ENCODE data around the gene DYSF.
"Not testable (repeated sequence)": the region's sequence is repeated elsewhere in the genome, so short reads cannot be mapped to it uniquely, and the experiment has no call there.

Gene DYSF

GRCh38 chr2:71643674-71644357 is 190.5 kb downstream of the DYSF start:
- 85% methylated on average over 8 of the region's 13 CpGs for WGBS (ENCODE audit: insufficient coverage)
- Histone ChIP-seq H3K36me3 (ENCODE audit: control insufficient read depth in 4 of 4, insufficient read depth in 4 of 4, low read length in 3 of 4) (no peaks in the 10 kb centered on the region), H3K4me3 (ENCODE audit: control insufficient read depth in 1 of 7, extremely low read depth in 1 of 7, insufficient read depth in 4 of 7, low read depth in 2 of 7, low read length in 6 of 7) (no peak overlapping the region), H3K27me3 (replicated peaks in 2 of 5; ENCODE audit: control insufficient read depth in 4 of 5, insufficient read depth in 5 of 5, low read length in 4 of 5) (peaks cover 0 to 8% (median 0%) of the 10 kb centered on the region in 5 experiments), H3K9me3 (ENCODE audit: control extremely low read depth in 1 of 5, control insufficient read depth in 4 of 5, insufficient read depth in 2 of 5, low read depth in 1 of 5, low read length in 4 of 5) (peaks cover 0 to 7% (median 0%) of the 10 kb centered on the region in 5 experiments), H3K27ac (ENCODE audit: insufficient read depth in 1 of 2, low read depth in 1 of 2, low read length in 2 of 2, poor library complexity in 1 of 2, severe bottlenecking in 2 of 2) (no peak overlapping the region), H3K4me1 (ENCODE audit: control extremely low read depth in 1 of 4, control insufficient read depth in 4 of 4, insufficient read depth in 4 of 4, low read length in 3 of 4) (no peaks in the 10 kb centered on the region)
- POLR2A ChIA-PET = no interaction called here
- CTCF ChIA-PET = no interaction called here
- DNase-seq = no peak

- H3K9me3 ChIP-seq (ENCODE audit: control extremely low read depth in 1 of 5, control insufficient read depth in 4 of 5, insufficient read depth in 2 of 5, low read depth in 1 of 5, low read length in 4 of 5) = peaks cover 0 to 7% (median 0%) of the 10 kb centered on the region in 5 experiments
- whole genome bisulfite sequencing (ENCODE audit: insufficient coverage) = 100% methylated on average over 1 of the region's 4 CpGs
- H3K27me3 ChIP-seq (replicated peaks in 2 of 5; ENCODE audit: control insufficient read depth in 4 of 5, insufficient read depth in 5 of 5, low read length in 4 of 5) = peaks cover 0 to 8% (median 0%) of the 10 kb centered on the region in 5 experiments
- no peak overlapping the region for H3K4me3 ChIP-seq (ENCODE audit: control insufficient read depth in 1 of 7, extremely low read depth in 1 of 7, insufficient read depth in 4 of 7, low read depth in 2 of 7, low read length in 6 of 7)
- DNase-seq = no peak
- H3K27ac ChIP-seq (ENCODE audit: insufficient read depth in 1 of 2, low read depth in 1 of 2, low read length in 2 of 2, poor library complexity in 1 of 2, severe bottlenecking in 2 of 2) = no peak overlapping the region
- ChIA-PET CTCF (no interaction called here), POLR2A (no interaction called here)
- no peaks in the 10 kb centered on the region for H3K36me3 ChIP-seq (ENCODE audit: control insufficient read depth in 4 of 4, insufficient read depth in 4 of 4, low read length in 3 of 4)
- H3K4me1 ChIP-seq (ENCODE audit: control extremely low read depth in 1 of 4, control insufficient read depth in 4 of 4, insufficient read depth in 4 of 4, low read length in 3 of 4) = no peaks in the 10 kb centered on the region
These were observed 192.7 kb downstream of the DYSF start for GRCh38 chr2:71646028-71646427.

GRCh38 chr2:71647356-71647755 is 194.0 kb downstream of the DYSF start:
- Histone ChIP-seq H3K27ac (ENCODE audit: insufficient read depth in 1 of 2, low read depth in 1 of 2, low read length in 2 of 2, poor library complexity in 1 of 2, severe bottlenecking in 2 of 2) (no peak overlapping the region), H3K4me1 (ENCODE audit: control extremely low read depth in 1 of 4, control insufficient read depth in 4 of 4, insufficient read depth in 4 of 4, low read length in 3 of 4) (no peaks in the 10 kb centered on the region), H3K4me3 (ENCODE audit: control insufficient read depth in 1 of 7, extremely low read depth in 1 of 7, insufficient read depth in 4 of 7, low read depth in 2 of 7, low read length in 6 of 7) (no peak overlapping the region), H3K9me3 (ENCODE audit: control extremely low read depth in 1 of 5, control insufficient read depth in 4 of 5, insufficient read depth in 2 of 5, low read depth in 1 of 5, low read length in 4 of 5) (peaks cover 0 to 7% (median 0%) of the 10 kb centered on the region in 5 experiments), H3K27me3 (replicated peaks in 2 of 5; ENCODE audit: control insufficient read depth in 4 of 5, insufficient read depth in 5 of 5, low read length in 4 of 5) (peaks cover 0 to 5% (median 0%) of the 10 kb centered on the region in 5 experiments), H3K36me3 (ENCODE audit: control insufficient read depth in 4 of 4, insufficient read depth in 4 of 4, low read length in 3 of 4) (no peaks in the 10 kb centered on the region)
- DNase-seq = no peak
- CTCF ChIA-PET = no interaction called here
- POLR2A ChIA-PET = no interaction called here
- WGBS (ENCODE audit: insufficient coverage) = no CpG with 5 or more reads among the region's 1 CpG

- Histone ChIP-seq H3K27ac (ENCODE audit: insufficient read depth in 1 of 2, low read depth in 1 of 2, low read length in 2 of 2, poor library complexity in 1 of 2, severe bottlenecking in 2 of 2) (no peak overlapping the region), H3K27me3 (replicated peaks in 2 of 5; ENCODE audit: control insufficient read depth in 4 of 5, insufficient read depth in 5 of 5, low read length in 4 of 5) (peaks cover 0 to 2% (median 0%) of the 10 kb centered on the region in 5 experiments), H3K4me1 (ENCODE audit: control extremely low read depth in 1 of 4, control insufficient read depth in 4 of 4, insufficient read depth in 4 of 4, low read length in 3 of 4) (no peaks in the 10 kb centered on the region), H3K36me3 (ENCODE audit: control insufficient read depth in 4 of 4, insufficient read depth in 4 of 4, low read length in 3 of 4) (no peaks in the 10 kb centered on the region), H3K9me3 (ENCODE audit: control extremely low read depth in 1 of 5, control insufficient read depth in 4 of 5, insufficient read depth in 2 of 5, low read depth in 1 of 5, low read length in 4 of 5) (peaks cover 0 to 12% (median 5%) of the 10 kb centered on the region in 5 experiments), H3K4me3 (ENCODE audit: control insufficient read depth in 1 of 7, extremely low read depth in 1 of 7, insufficient read depth in 4 of 7, low read depth in 2 of 7, low read length in 6 of 7) (no peak overlapping the region)
- POLR2A ChIA-PET = no interaction called here
- 88% methylated on average over 2 of the region's 2 CpGs for WGBS (ENCODE audit: insufficient coverage)
- CTCF ChIA-PET = no interaction called here
- no peak for DNase-seq
These were observed 202.1 kb downstream of the DYSF start for GRCh38 chr2:71655498-71655897.

- 55% methylated on average over 2 of the region's 2 CpGs for WGBS (ENCODE audit: insufficient coverage)
These were observed 204.9 kb downstream of the DYSF start for GRCh38 chr2:71658256-71658655.

GRCh38 chr2:71658771-71659170 is 205.4 kb downstream of the DYSF start:
- ChIA-PET CTCF (no interaction called here), POLR2A (no interaction called here)
- Histone ChIP-seq H3K4me3 (ENCODE audit: control insufficient read depth in 1 of 7, extremely low read depth in 1 of 7, insufficient read depth in 4 of 7, low read depth in 2 of 7, low read length in 6 of 7) (no peak overlapping the region), H3K4me1 (ENCODE audit: control extremely low read depth in 1 of 4, control insufficient read depth in 4 of 4, insufficient read depth in 4 of 4, low read length in 3 of 4) (no peaks in the 10 kb centered on the region), H3K36me3 (ENCODE audit: control insufficient read depth in 4 of 4, insufficient read depth in 4 of 4, low read length in 3 of 4) (no peaks in the 10 kb centered on the region), H3K9me3 (ENCODE audit: control extremely low read depth in 1 of 5, control insufficient read depth in 4 of 5, insufficient read depth in 2 of 5, low read depth in 1 of 5, low read length in 4 of 5) (peaks cover 0 to 12% (median 5%) of the 10 kb centered on the region in 5 experiments), H3K27ac (ENCODE audit: insufficient read depth in 1 of 2, low read depth in 1 of 2, low read length in 2 of 2, poor library complexity in 1 of 2, severe bottlenecking in 2 of 2) (no peak overlapping the region), H3K27me3 (replicated peaks in 2 of 5; ENCODE audit: control insufficient read depth in 4 of 5, insufficient read depth in 5 of 5, low read length in 4 of 5) (peaks cover 0 to 2% (median 0%) of the 10 kb centered on the region in 5 experiments)
- DNase-seq = no peak
- WGBS (ENCODE audit: insufficient coverage) = 100% methylated on average over 2 of the region's 3 CpGs

More at GRCh38 chr2:71658256-71658655, 204.9 kb downstream of the DYSF start:
- CTCF ChIA-PET; H3K4me1 ChIP-seq (ENCODE audit: control extremely low read depth in 1 of 4, control insufficient read depth in 4 of 4, insufficient read depth in 4 of 4, low read length in 3 of 4); DNase-seq; H3K36me3 ChIP-seq (ENCODE audit: control insufficient read depth in 4 of 4, insufficient read depth in 4 of 4, low read length in 3 of 4); POLR2A ChIA-PET; H3K27me3 ChIP-seq (replicated peaks in 2 of 5; ENCODE audit: control insufficient read depth in 4 of 5, insufficient read depth in 5 of 5, low read length in 4 of 5); H3K4me3 ChIP-seq (ENCODE audit: control insufficient read depth in 1 of 7, extremely low read depth in 1 of 7, insufficient read depth in 4 of 7, low read depth in 2 of 7, low read length in 6 of 7); H3K27ac ChIP-seq (ENCODE audit: insufficient read depth in 1 of 2, low read depth in 1 of 2, low read length in 2 of 2, poor library complexity in 1 of 2, severe bottlenecking in 2 of 2): not testable (repeated sequence)
- H3K9me3 ChIP-seq (ENCODE audit: control extremely low read depth in 1 of 5, control insufficient read depth in 4 of 5, insufficient read depth in 2 of 5, low read depth in 1 of 5, low read length in 4 of 5) = peaks cover 0 to 12% (median 5%) of the 10 kb centered on the region in 5 experiments

GRCh38 chr2:71659868-71660518 is 206.6 kb downstream of the DYSF start:
- 69% methylated on average over 4 of the region's 5 CpGs for WGBS (ENCODE audit: insufficient coverage)
- Histone ChIP-seq H3K27ac (ENCODE audit: insufficient read depth in 1 of 2, low read depth in 1 of 2, low read length in 2 of 2, poor library complexity in 1 of 2, severe bottlenecking in 2 of 2) (no peak overlapping the region), H3K9me3 (ENCODE audit: control extremely low read depth in 1 of 5, control insufficient read depth in 4 of 5, insufficient read depth in 2 of 5, low read depth in 1 of 5, low read length in 4 of 5) (peaks cover 0 to 12% (median 5%) of the 10 kb centered on the region in 5 experiments), H3K4me1 (ENCODE audit: control extremely low read depth in 1 of 4, control insufficient read depth in 4 of 4, insufficient read depth in 4 of 4, low read length in 3 of 4) (no peaks in the 10 kb centered on the region), H3K4me3 (ENCODE audit: control insufficient read depth in 1 of 7, extremely low read depth in 1 of 7, insufficient read depth in 4 of 7, low read depth in 2 of 7, low read length in 6 of 7) (no peak overlapping the region), H3K36me3 (ENCODE audit: control insufficient read depth in 4 of 4, insufficient read depth in 4 of 4, low read length in 3 of 4) (no peaks in the 10 kb centered on the region), H3K27me3 (replicated peaks in 2 of 5; ENCODE audit: control insufficient read depth in 4 of 5, insufficient read depth in 5 of 5, low read length in 4 of 5) (peaks cover 0 to 2% (median 0%) of the 10 kb centered on the region in 5 experiments)
- ChIA-PET CTCF (no interaction called here), POLR2A (no interaction called here)
- no peak for DNase-seq

Data from common myeloid progenitor, CD34-positive (primary cell).